Middle frontal gyrus (tissue), 1 donor: ENCODE results near the gene PELO.
A peak's percentile ranks its signal among the peaks of the same experiment; 100 is the strongest.

Experiments used
- DNase-seq: peaks from one replicate; pipeline ENCODE4 v3.0.0-alpha.2; 2015; ENCODE audit warnings: low spot score; ENCODE audit errors: extremely low spot score

Gene PELO

DNA sequence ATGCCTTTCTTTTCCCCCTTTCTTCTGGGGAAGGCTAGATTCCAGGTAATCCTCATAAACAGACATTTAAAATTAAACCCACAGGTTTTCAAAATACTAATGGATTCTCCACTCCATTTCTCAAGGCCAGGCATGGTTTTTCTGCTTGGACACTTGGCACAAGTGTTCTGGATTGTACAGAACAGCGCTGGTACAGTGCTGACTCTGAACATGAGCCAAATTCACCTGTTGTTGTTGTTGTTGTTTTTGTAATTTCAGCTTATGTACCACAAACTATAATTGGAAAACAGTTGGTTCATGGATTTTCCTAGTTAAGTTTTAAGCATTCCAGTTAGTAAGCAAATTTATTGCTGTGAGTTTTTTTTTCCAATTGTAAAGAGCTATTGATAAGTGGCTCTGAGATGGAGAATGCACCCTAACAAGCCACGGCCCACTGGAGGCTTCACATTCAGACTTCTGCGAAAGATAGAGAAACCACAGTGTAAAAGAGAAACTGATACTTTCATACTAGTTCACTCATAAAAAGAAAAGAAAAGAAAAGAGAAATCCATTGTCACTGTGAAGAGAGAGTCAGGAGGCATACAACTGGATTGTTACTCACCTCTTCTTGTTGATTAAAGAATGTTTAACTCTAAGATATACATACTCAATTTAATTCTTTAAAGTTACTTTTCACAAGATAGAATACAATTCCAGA, 16.2 kb upstream of the PELO start:
- DNase-seq = no peak

DNA sequence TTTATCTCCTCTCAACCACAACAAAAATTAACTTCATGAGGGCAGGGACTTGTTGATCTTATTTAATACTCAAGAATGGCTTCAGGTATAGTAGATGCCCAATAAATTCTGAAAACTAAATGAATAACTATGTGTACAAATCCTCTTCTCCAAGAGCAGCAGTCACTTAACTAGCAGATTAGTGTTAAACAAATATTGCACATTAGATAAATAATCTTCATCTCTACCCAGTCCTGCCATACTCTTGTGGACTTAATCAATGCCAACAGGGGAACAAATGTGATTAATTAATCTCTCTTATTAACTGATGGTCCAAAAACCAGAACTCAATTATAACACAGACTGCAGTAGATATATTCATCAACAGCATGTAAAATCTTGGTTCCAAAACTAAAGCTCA, 15.0 kb upstream of the PELO start:
- DNase-seq = no peak

- DNase-seq = no peak
Observed at GRCh38 chr5:52773342-52773741, 14.4 kb upstream of the PELO start.

DNA sequence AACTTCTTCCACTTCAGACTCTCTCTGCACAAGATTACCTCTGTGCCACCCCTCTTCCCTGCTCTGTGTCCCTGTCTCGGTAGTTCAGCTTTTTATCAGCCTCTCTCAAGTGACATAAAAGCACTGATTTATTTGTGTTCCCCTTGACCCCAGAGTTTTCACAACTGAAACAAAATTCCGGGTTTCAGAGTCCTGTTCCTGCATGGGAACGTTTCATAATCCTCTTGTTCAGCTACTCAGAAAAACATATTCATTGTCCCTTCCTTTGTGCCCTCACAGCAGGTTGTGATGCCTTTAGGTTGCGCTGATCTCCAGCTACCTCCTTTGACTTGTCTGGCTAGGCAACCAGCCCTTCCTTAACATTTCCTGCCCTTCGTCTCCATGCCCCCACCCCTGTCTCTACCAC, 13.7 kb upstream of the PELO start:
- DNase-seq = no peak

DNA sequence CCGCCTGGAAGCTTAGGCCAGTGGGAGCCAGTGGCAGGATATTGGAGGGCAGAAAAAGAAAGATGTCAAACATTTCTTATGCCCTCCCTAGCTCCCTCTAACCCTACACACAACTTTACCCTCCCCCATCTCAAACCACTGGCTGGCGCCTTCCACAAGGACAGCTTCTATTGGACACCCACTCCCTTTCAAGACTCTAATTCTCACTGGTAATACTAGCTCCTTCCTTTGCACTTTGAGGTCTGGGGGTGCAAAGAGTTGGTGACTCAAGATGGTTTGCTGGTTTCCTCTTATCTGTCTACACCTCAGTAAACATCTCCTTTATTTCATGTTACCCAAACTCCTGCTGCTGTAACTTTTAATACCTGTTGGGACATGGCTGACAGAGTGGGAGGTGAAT, 11.6 kb upstream of the PELO start:
- DNase-seq = no peak

GRCh38 chr5:52777186-52777585, 10.5 kb upstream of the PELO start:
- DNase-seq = no peak

DNA sequence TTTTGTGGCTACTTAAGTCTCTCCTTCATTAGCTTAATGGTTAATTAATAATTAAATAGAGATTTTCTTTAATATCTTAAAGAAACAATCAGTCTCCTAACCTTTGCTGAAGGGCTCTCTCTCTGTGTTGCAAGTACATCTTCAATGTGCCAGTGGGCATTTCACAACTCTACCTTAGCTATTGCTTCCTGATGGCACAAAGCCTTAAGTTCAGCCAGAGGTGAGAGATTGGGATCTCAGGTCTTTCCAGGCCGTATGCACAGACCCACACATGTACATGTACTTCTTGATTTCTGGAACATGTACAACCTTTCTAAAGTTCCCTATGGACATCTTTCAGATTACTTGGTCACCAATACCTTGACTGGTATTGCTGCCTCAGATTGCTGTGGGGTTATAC, 8.9 kb upstream of the PELO start:
- DNase-seq = no peak

DNA sequence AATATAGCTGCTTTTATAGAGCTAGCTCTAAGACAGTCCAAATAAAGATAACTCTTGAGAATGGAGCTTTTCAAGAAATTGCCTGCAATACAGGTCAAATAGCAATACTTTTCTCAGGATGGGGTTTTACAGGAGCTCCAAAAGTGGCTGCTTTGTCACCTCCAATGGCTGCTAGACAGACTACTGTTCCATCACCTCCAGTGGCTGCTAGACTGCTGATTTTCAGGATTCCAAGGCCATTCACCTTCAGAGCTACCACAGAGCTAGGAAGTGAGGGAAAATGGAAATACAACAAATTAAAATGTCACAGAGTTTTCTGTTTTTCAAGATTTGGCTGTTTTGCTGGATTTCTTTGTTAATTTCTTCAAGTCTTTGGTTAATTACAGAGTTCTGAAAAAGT, 8.5 kb upstream of the PELO start:
- DNase-seq = no peak

DNA sequence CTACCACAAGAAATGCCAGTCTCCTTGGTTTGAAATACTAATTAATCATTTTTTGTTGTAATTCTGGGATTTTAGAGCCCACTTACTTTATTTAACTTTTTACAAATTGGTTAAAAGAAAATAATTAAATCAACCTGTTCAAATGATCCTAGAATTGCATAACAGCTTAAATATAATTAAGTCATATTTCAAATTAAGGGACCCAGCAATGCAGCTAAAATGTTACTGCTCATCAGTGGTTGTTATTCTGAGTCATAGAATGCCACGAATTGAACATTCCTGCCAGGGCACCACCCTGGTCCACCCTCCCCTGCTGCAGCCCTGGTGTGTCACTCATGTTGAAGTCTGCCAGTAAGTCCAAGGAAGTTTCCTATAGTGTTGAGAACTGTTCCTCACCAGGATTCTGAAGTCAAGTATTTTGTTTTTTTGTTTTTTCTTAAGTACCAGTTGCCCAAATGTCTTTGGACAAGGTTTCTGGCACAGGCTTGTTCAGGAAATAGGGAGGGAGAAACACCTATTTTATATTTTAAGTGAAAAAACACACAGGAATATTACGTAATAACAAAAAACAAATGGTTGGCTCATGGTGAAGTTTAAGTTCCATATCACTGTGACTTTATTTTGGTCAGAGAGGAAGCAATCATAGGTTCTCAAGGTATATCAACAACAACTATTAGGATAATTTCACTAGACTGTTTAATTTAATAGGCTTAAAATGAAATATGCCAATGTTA, 4.3 kb upstream of the PELO start:
- no peak for DNase-seq

GRCh38 chr5:52784737-52785136, 3.0 kb upstream of the PELO start:
- DNase-seq = no peak

DNA sequence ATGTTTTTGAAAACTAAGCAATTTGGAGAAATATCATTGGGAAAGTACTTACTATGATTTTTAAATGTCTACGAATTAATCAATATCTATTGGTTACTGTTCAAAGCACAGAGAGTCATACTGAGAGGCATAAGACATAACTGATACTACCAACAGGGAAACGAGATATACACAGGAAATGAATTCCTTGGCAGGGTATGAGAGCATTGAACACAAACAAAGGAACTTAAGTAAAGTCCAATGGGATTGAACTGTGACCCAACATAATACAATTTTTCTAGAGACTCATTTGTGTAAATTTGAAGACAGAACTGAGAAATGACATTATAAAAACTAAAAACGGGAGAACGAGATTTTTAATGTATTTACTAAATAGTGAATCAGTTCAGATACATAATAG, 1.3 kb upstream of the PELO start:
- no peak for DNase-seq

GRCh38 chr5:52786949-52787599, 642 bp upstream of the PELO start:
- DNase-seq = no peak

DNA sequence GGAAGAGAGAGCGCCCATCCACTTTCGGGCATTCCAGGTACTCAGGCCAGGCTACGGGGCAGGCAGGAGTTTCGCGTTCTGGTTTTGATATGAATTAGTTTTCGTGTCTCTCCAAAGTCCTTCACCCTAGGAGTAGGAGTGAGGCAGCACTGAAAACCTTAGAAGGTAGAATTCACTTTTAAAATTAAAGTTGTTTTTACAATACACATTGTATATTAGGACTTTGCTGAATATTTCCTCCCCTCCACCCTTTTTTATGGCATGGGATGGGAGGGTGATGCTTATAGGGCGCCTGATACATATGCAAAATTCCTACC, 747 bp downstream of the PELO start:
- DNase-seq = no peak

DNA sequence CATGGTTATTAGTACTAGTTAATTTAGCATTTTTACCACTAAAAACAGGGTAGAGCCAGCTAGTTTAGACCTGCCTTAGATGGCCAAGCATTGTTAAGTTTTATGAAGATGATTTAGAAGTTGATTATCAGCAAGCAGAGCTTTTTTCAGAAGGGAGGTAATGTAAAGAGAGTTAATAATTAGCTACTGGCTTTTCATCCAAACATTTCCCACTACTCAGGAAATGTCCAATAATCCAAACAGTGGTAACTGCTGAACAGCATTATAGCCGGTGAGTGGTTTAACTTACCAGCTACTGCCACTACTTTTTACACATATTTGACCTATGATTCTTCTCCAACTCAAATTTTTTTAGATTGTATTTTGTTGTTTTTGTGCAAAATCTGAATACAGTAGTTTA, 1.7 kb downstream of the PELO start:
- no peak for DNase-seq

- no peak for DNase-seq
Observed at GRCh38 chr5:52789851-52790250, 2.1 kb downstream of the PELO start.

DNA sequence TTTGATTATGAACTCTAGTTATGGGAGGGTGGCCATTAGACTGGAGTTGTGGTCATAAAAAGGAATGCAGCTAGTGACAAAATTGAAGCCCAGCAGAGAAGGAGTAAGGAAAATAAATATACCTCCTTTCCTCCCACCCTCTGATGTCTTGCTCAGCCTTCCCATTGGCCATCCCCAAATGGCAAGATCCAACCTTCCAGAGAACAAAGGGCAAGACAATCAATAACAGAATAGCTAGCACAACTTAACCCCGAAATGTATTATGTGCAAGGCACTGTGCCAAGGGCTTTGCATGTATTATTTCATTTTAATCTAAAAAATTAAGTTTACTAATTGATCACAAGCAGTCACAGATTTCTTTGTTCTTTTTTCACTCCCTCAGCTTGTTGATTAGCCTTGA, 3.6 kb downstream of the PELO start:
- no peak for DNase-seq

GRCh38 chr5:52794519-52794918, 6.8 kb downstream of the PELO start:
- DNase-seq = no peak

DNA sequence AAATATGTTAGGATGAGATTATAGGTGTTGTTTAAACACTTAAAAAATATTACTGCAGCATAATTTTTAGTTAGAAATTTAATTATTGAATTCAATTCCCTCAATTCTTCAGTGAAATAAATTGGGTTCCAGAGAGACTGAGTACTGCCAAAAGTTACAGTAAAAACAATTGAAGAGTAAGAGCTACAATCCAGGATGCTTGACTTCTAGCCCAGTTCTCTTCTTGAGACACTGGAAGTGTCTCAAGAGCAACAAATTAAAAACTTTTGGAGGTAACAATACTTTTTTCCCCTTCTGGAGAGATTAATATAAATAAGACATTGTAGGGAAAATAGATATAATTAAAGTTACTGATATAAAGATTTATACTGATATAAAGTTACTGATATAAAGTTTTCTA, 8.3 kb downstream of the PELO start:
- DNase-seq = no peak

GRCh38 chr5:52796516-52797103, 8.9 kb downstream of the PELO start:
- no peak for DNase-seq

- no peak for DNase-seq
Observed at GRCh38 chr5:52798938-52799337, 11.2 kb downstream of the PELO start.

- no peak for DNase-seq
Observed at GRCh38 chr5:52799358-52799982, 11.8 kb downstream of the PELO start.

GRCh38 chr5:52799983-52800393, 12.3 kb downstream of the PELO start:
- peak; percentile 93 for DNase-seq
